HG03064 (cell line): Measurements from ENCODE around the gene MED7.

Experiments used
- ATAC-seq: cut with Tn5 transposase; IDR thresholded peaks from one replicate; pipeline ENCODE4 v1.9.1; 2021; ENCODE audit warnings: low read depth; ENCODE audit not compliant: unreplicated experiment

MED7 gene

GRCh38 chr5:157108976-157109375, 33.7 kb downstream of the MED7 start, which contains the start of gene HAVCR2:
Gene HAVCR2, minus strand, starts transcription at chr5:157109044. Its CDS starts 61 bp downstream, at chr5:157108983.
- ATAC-seq: peak; percentile 84

DNA sequence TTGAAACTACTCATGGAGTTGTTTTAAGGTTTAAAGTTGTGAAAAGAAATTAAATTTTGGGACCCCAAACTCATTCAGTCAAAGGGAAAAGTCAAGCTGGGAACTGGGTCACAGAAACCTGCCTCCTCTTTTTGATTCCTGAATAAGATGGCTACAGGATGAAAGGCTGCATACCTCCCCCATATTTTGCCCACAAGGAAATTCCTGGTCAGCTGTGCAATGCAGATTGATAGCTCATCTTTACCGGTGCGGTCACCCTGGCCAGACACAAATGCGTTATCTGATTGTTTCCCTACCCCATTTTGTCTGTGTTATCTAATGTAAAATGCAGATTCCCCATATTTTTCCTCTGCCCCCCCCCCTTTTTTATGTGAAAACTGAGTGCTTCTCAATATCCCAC, 35.2 kb downstream of the MED7 start:
- ATAC-seq: no peak

GRCh38 chr5:157106630-157107461, 35.8 kb downstream of the MED7 start:
- ATAC-seq: no peak

- ATAC-seq: no peak
These were observed 42.5 kb downstream of the MED7 start for GRCh38 chr5:157100140-157100679.

- ATAC-seq: peak; percentile 82
These were observed 54.2 kb downstream of the MED7 start for GRCh38 chr5:157088342-157088990.
